Measurements from ENCODE around the gene CSNK1E. TPM values are rescaled to one million over a fixed set of nuclear protein-coding genes. Genes with fewer than 3 reads are reported as not detected.
A peak's percentile ranks its signal among the peaks of the same experiment; 100 is the strongest.

CSNK1E gene
- total RNA-seq, 6 donors from 2014 or later = 94.1 to 345 (median 123) TPM

GRCh38 chr22:38286915-38287669 is 30.1 kb downstream of the CSNK1E start:
- no peak for DNase-seq
- Histone ChIP-seq H3K4me3 (no peak overlapping the region), H3K27me3 (no peaks in the 10 kb centered on the region), H3K4me1 (peaks cover 4 to 25% (median 18%) of the 10 kb centered on the region in 4 donors), H3K27ac (peak overlapping the region in 1 of 4 donors; percentile 31), H3K36me3 (peaks cover 0 to 23% (median 9%) of the 10 kb centered on the region in 4 donors), H3K9me3 (no peaks in the 10 kb centered on the region)
- WGBS, 2 donors = 75 to 76% methylated on average over 10 to 11 of the region's 11 CpGs
- ATAC-seq (ENCODE audit: low FRiP score in 2 of 2) = no peak
- no peak for TF ChIP-seq CTCF (IDR thresholded peaks at IDR 0.05)
- TF ChIP-seq POLR2AphosphoS5 (IDR thresholded peaks at IDR 0.05) = peak in 1 of 2 donors; percentile 13

DNA sequence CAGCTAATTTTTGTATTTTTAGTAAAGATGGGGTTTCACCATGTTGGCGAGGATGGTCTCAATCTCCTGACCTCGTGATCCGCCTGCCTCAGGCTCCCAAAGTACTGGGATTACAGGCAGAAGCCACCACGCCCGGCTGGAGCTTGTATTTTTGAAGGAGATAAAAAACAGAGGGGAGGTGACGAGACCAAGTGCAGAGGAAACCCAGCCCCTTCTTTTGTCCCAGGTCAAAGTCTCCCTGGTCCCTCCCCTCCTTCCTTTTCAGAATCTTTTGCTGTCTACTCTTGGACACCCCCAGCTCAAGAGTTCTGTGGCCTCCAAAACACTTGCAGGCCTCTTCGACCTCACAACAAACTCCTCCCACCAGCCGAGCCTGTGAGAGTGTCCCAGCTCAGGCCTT is 32.2 kb downstream of the CSNK1E start:
- 65 to 78% methylated on average over 8 of the region's 8 CpGs for whole genome bisulfite sequencing, 2 donors
- Histone ChIP-seq H3K9me3 (no peaks in the 10 kb centered on the region), H3K27me3 (no peaks in the 10 kb centered on the region), H3K4me3 (no peak overlapping the region), H3K27ac (peak overlapping the region; percentile 14 to 64 (median 43)), H3K36me3 (peaks cover 0 to 17% (median 3%) of the 10 kb centered on the region in 4 donors), H3K4me1 (peaks cover 4 to 25% (median 18%) of the 10 kb centered on the region in 4 donors)
- DNase-seq = no peak
- TF ChIP-seq POLR2AphosphoS5 (IDR thresholded peaks at IDR 0.05) = no peak
- no peak for TF ChIP-seq POLR2A (IDR thresholded peaks at IDR 0.05)
- ATAC-seq (ENCODE audit: low FRiP score in 2 of 2) = no peak

DNA sequence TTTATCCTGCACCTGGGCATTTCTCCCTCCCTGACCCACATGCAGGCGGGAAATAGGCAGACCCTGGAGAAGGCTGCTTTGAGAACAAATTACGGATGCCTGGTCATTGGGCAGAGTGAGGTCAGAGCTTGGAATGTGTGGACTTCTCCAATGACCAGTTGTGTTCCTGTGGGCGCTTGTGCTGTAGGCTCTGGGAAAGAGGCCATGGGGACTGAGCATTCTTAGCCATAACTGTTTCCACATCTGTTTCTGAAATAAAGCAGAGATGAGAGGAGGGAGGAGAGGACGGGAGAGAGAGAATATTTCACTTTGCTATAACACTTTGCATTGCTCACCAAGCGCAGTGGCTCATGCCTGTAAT is 33.2 kb downstream of the CSNK1E start:
- Histone ChIP-seq H3K27me3 (no peaks in the 10 kb centered on the region), H3K9me3 (no peaks in the 10 kb centered on the region), H3K27ac (peak overlapping the region; percentile 27 to 82 (median 68)), H3K4me1 (peaks cover 4 to 25% (median 19%) of the 10 kb centered on the region in 4 donors), H3K36me3 (peaks cover 0 to 8% (median 0%) of the 10 kb centered on the region in 4 donors), H3K4me3 (no peak overlapping the region)
- peak; percentile 69 to 85 for ATAC-seq (ENCODE audit: low FRiP score in 2 of 2)
- no peak for DNase-seq
- TF ChIP-seq POLR2A (IDR thresholded peaks at IDR 0.05) (no peak), EP300 (IDR thresholded peaks at IDR 0.05) (no peak), CTCF (IDR thresholded peaks at IDR 0.05) (no peak), POLR2AphosphoS5 (IDR thresholded peaks at IDR 0.05) (no peak)
- 58 to 78% methylated on average over 5 of the region's 5 CpGs for WGBS, 2 donors

GRCh38 chr22:38282397-38282796 is 34.8 kb downstream of the CSNK1E start:
- Histone ChIP-seq H3K27me3 (no peaks in the 10 kb centered on the region), H3K4me3 (no peak overlapping the region), H3K27ac (peak overlapping the region; percentile 27 to 82 (median 68)), H3K36me3 (no peaks in the 10 kb centered on the region), H3K9me3 (no peaks in the 10 kb centered on the region), H3K4me1 (peaks cover 4 to 25% (median 20%) of the 10 kb centered on the region in 4 donors)
- TF ChIP-seq POLR2A (IDR thresholded peaks at IDR 0.05) (no peak), EP300 (IDR thresholded peaks at IDR 0.05) (no peak), CTCF (IDR thresholded peaks at IDR 0.05) (no peak), POLR2AphosphoS5 (IDR thresholded peaks at IDR 0.05) (no peak)
- whole genome bisulfite sequencing, 2 donors = 84 to 89% methylated on average over 6 to 9 of the region's 9 CpGs
- DNase-seq (no peak), ATAC-seq (ENCODE audit: low FRiP score in 2 of 2) (no peak)

GRCh38 chr22:38276166-38276565 is 41.1 kb downstream of the CSNK1E start:
- H3K4me3 ChIP-seq = no peak overlapping the region
- ATAC-seq (ENCODE audit: low FRiP score in 2 of 2) (no peak), DNase-seq (no peak)
- TF ChIP-seq EP300 (IDR thresholded peaks at IDR 0.05) (no peak), POLR2A (IDR thresholded peaks at IDR 0.05) (no peak), CTCF (IDR thresholded peaks at IDR 0.05) (no peak), POLR2AphosphoS5 (IDR thresholded peaks at IDR 0.05) (no peak)
- H3K27me3 ChIP-seq = no peaks in the 10 kb centered on the region
- no peaks in the 10 kb centered on the region for H3K36me3 ChIP-seq
- 74% methylated on average over 2 of the region's 2 CpGs; no CpG with 5 or more reads in 1 of the 2 donors for WGBS, 2 donors
- H3K4me1 ChIP-seq = peaks cover 15 to 21% (median 17%) of the 10 kb centered on the region in 4 donors
- H3K27ac ChIP-seq = no peak overlapping the region
- H3K9me3 ChIP-seq = no peaks in the 10 kb centered on the region

Data from upper lobe of left lung (tissue), 6 donors.